GM18951 (cell line): ENCODE results near the gene U2AF2.

ENCODE experiments used
- POLR2A ChIP-seq: IDR thresholded peaks from 4 replicates; pipeline ENCODE4 v1.6.1; 2011; ENCODE audit warnings: mild to moderate bottlenecking; ENCODE audit not compliant: insufficient read length, insufficient read depth; ENCODE audit errors: extremely low read depth
- in situ Hi-C: fragments of 300-500 bp; cut with MboI; formaldehyde crosslinking; loops from one replicate; pipeline ENCODE4 v1.12.0; 2022; ENCODE audit warnings: low sequenced_read_pairs, mixed read lengths, inconsistent platforms; ENCODE audit not compliant: unreplicated experiment

Gene U2AF2

GRCh38 chr19:55643003-55643886, 11.6 kb upstream of the U2AF2 start, which contains the start of gene ZNF581:
Gene ZNF581 (plus strand): TSS chr19:55643649. CDS start chr19:55644572, 923 bp downstream.
- TF ChIP-seq POLR2A, result peak; percentile 56
- in situ Hi-C loops, result no loop called here

DNA sequence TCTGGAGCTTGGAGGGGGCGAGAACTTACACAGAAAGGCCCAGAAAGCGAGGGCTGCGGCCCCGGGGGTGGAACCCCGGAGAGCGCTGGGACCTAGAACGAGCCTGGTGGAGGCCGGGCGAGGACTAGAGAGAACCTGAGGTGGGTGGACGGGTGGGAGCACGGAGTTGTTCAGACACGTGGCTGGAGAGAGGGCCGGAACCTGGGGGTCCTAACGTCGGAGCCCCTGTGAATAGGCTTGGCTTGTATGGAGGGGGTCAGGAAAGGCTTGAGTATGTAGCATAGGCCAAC, 11.0 kb upstream of the U2AF2 start:
- no peak for TF ChIP-seq POLR2A
- in situ Hi-C loops, result no loop called here

GRCh38 chr19:55644191-55644833, 10.5 kb upstream of the U2AF2 start:
- no peak for TF ChIP-seq POLR2A
- in situ Hi-C loops, result no loop called here

- no peak for TF ChIP-seq POLR2A
- in situ Hi-C loops, result no loop called here
These were observed 9.9 kb upstream of the U2AF2 start for GRCh38 chr19:55644842-55645511.

DNA sequence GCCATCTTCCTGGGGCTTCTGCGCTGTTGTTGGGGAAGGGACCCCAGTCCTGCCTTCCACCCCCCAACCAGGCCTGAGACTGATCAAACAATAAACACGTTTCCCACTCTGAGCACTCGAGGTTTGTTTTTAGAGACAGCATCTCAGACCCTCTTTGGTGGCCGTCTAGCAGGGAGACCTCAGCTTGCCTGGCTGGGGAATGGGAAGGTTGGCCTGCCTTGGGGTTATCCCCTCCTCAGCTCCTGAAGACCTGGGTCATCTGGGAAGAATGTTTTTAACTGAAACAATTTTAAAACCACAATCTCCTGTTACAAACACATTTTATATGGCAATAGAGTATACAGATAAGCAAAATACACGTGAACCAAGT, 9.3 kb upstream of the U2AF2 start:
- no peak for TF ChIP-seq POLR2A
- in situ Hi-C loops, result no loop called here

- TF ChIP-seq POLR2A, result no peak
- in situ Hi-C loops, result no loop called here
These were observed 7.7 kb upstream of the U2AF2 start for GRCh38 chr19:55646889-55647731.

GRCh38 chr19:55647732-55648584, 6.9 kb upstream of the U2AF2 start, which contains the start of gene CCDC106:
Gene CCDC106 (plus strand): TSS chr19:55648212. CDS start chr19:55649047, 835 bp downstream.
- TF ChIP-seq POLR2A, result peak; percentile 55
- in situ Hi-C loops, result no loop called here

DNA sequence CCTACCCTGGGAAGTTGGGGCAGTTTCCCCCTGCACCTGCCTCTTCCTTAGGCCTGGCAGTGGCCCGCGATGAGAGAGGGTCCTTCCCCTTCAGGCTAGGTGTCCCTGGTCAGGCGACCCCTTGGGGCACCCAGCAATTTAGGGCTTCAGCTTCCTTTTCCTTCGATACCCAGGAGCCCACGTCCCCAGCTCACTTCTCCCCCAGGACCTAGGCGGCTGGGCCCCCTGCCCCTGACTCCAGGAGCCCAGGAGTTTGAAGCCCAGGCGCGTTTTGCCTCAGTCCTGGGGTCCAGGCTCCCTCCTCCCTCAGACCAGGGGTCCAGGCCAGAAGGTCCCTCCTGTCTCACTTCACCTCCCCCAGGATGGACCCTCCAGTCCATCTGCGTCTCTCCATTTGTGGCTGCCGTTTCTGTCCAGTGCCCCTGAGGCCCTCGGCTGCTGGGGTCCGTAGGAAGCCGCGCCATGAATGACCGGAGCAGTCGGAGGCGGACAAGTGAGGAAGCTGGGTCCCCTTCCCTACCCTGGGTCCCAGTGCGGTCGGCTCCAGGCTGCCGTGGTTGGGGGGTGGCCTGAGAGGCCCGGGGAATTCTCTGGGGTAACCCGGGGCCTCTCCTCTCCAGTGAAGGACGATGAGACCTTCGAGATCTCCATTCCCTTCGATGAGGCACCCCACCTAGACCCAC, 6.1 kb upstream of the U2AF2 start:
- no peak for TF ChIP-seq POLR2A
- in situ Hi-C loops, result no loop called here

DNA sequence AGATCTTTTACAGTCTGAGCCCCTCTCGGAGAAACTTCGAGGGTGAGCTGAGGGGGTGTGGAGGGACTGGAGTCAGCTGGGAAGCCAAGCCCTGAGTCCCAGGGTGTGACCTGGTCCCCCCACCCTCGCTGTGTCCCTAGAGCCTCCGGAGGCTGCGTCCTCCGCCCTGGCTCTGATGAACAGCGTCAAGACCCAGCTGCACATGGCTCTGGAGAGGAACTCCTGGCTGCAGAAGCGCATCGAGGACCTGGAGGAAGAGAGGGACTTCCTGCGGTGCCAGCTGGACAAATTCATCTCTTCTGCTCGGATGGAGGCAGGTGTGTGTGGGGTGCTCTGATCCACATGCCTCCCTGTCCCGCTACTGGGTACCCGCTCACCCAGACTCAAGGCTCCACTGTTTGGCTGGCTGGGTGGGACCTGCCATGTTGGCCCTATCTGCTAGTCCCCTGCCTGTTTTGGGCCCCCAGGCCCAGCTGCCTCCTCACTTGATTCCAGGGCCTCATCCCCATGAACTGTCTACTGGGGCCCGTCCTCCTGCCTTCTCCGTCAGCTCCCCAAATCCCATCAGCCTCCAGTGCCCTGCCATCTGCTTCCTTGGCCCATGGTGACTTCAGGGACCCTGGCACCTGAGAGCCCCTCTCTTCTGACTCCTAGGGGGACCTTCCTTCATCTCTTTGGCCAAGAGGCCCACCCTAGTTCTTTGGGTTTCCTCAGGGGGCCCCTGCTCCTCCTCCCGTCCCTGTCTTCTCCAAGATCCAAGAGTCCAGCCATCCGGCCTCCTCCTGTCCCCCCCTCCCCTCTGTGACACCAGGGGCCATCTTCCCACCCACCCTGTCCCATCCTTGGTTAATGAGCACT, 5.3 kb upstream of the U2AF2 start:
- no peak for TF ChIP-seq POLR2A
- in situ Hi-C loops, result no loop called here

DNA sequence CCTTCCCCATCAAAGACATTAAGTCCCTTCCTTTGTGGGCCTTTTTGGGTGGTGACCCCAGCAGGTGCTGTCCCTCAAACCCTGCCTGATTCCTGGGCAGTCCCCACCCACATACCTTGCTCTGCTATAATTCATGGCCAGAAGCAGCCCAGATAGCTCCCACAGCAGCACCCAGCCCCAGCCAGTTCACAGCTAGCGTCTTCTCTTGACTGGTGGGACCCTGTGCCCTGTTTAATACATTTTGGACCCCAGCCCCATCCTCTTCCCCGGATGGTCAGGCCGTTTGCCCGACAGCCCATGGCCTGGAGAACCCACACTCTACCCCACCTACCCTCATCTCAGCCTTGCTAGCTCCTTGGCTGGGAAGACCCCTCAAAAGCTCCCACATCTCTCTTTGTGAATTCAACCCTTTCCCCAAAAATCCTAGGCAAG, 4.7 kb upstream of the U2AF2 start:
- no peak for TF ChIP-seq POLR2A
- in situ Hi-C loops, result no loop called here
